HL-60 (cell line): ENCODE data around the gene ZC3H4.

Source experiments
- DNase-seq, 2 experiments: peaks; one replicate each; pipeline ENCODE4 v3.0.0-alpha.2; 2010 to 2020; ENCODE audit warnings: low read depth in 1 of 2, low spot score in 1 of 2
- H3K27ac ChIP-seq: fragments of 250-450 bp; sonication (Bioruptor Pico); replicated peaks from 2 replicates; pipeline ENCODE4 v1.5.1; 2020; ENCODE audit warnings: mild to moderate bottlenecking, moderate library complexity
- H3K27me3 ChIP-seq: fragments of 250-450 bp; sonication (Bioruptor Pico); 2 replicates; pipeline ENCODE4 v1.5.1; 2021; ENCODE audit warnings: mild to moderate bottlenecking, moderate library complexity; ENCODE audit not compliant: insufficient read depth, poor library complexity, severe bottlenecking
- H3K4me3 ChIP-seq: replicated peaks from 2 replicates; pipeline ENCODE4 v1.5.1; 2011; ENCODE audit warnings: mild to moderate bottlenecking, control low read depth, low read length; ENCODE audit not compliant: insufficient read depth
- CTCF ChIP-seq: IDR thresholded peaks from one replicate; pipeline ENCODE4 v1.5.1; 2011; ENCODE audit warnings: low read length, control low read depth, inconsistent platforms; ENCODE audit not compliant: insufficient read depth
- GABPA ChIP-seq: IDR thresholded peaks from 2 replicates; pipeline ENCODE4 v1.6.1; 2012; ENCODE audit warnings: low read depth
- POLR2AphosphoS5 ChIP-seq: IDR thresholded peaks from 2 replicates; pipeline ENCODE4 v1.6.1; 2012; ENCODE audit warnings: low read depth
- SPI1 ChIP-seq: IDR thresholded peaks from 2 replicates; pipeline ENCODE4 v1.6.1; 2012; ENCODE audit warnings: low read depth, mild to moderate bottlenecking, borderline replicate concordance
- TF ChIP-seq, protein P1 (sequence below): IDR thresholded peaks from 2 replicates; pipeline ENCODE4 v1.6.1; 2012; ENCODE audit warnings: low read depth; ENCODE audit not compliant: insufficient replicate concordance

Gene ZC3H4

DNA sequence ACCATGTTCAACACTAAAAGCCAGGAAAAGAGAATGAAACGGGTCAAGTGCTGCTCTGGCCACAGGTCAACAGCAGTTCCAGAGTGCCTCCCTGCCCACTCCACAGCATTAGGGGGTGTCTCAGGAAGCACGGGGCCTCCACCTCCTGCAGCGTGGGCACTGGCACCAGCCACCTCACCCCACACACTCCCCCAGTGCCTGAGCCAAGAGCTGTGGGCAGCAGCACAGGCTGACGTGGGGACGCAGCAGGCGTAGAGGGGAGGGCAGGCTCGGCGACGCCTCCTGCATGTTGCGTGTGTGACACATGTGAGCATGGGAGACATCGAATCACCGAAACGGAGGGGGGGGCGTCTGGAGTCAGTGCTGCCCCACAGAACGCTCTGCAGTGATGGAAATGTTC lies 43.8 kb downstream of the ZC3H4 start:
- Histone ChIP-seq H3K27me3 (no peaks in the 10 kb centered on the region), H3K27ac (no peak overlapping the region), H3K4me3 (no peak overlapping the region)
- DNase-seq: no peak
- TF ChIP-seq, protein P1, sequence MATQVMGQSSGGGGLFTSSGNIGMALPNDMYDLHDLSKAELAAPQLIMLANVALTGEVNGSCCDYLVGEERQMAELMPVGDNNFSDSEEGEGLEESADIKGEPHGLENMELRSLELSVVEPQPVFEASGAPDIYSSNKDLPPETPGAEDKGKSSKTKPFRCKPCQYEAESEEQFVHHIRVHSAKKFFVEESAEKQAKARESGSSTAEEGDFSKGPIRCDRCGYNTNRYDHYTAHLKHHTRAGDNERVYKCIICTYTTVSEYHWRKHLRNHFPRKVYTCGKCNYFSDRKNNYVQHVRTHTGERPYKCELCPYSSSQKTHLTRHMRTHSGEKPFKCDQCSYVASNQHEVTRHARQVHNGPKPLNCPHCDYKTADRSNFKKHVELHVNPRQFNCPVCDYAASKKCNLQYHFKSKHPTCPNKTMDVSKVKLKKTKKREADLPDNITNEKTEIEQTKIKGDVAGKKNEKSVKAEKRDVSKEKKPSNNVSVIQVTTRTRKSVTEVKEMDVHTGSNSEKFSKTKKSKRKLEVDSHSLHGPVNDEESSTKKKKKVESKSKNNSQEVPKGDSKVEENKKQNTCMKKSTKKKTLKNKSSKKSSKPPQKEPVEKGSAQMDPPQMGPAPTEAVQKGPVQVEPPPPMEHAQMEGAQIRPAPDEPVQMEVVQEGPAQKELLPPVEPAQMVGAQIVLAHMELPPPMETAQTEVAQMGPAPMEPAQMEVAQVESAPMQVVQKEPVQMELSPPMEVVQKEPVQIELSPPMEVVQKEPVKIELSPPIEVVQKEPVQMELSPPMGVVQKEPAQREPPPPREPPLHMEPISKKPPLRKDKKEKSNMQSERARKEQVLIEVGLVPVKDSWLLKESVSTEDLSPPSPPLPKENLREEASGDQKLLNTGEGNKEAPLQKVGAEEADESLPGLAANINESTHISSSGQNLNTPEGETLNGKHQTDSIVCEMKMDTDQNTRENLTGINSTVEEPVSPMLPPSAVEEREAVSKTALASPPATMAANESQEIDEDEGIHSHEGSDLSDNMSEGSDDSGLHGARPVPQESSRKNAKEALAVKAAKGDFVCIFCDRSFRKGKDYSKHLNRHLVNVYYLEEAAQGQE: no peak
- TF ChIP-seq CTCF (no peak), GABPA (no peak), POLR2AphosphoS5 (no peak), SPI1 (no peak)

GRCh38 chr19:47068876-47069406 lies 44.6 kb downstream of the ZC3H4 start:
- Histone ChIP-seq H3K4me3 (no peak overlapping the region), H3K27ac (no peak overlapping the region), H3K27me3 (no peaks in the 10 kb centered on the region)
- DNase-seq: no peak
- TF ChIP-seq GABPA: no peak
- TF ChIP-seq SPI1: no peak
- TF ChIP-seq, protein P1: no peak
- TF ChIP-seq CTCF: no peak
- TF ChIP-seq POLR2AphosphoS5: no peak

DNA sequence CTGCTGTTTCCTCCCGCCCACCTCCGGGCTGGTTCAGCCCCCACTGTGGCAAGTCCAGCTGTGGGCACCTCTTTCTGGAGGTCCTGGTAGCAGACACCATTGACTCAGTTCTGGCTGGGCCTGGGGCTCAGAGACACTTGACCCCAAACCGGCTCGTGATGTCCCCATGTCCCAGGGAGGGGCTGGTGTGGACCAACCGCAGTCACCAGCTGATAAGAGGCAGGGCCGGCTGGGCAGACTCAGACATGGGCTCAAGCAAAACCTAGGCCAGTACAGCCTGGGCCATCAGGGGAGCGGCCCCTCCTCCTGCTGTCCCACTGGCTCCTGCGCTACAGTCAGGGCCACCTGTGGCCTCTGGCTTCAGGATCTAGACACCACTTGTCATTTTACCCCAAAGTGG lies 45.3 kb downstream of the ZC3H4 start:
- Histone ChIP-seq H3K4me3 (no peak overlapping the region), H3K27me3 (no peaks in the 10 kb centered on the region), H3K27ac (no peak overlapping the region)
- no peak for TF ChIP-seq POLR2AphosphoS5
- TF ChIP-seq GABPA: no peak
- no peak for TF ChIP-seq CTCF
- TF ChIP-seq SPI1: no peak
- TF ChIP-seq, protein P1: no peak
- DNase-seq: no peak
